WTC11 (cell line): Measurements from ENCODE around the gene KCNB1. TPM values are rescaled to one million over a fixed set of nuclear protein-coding genes. Genes with fewer than 3 reads are reported as not detected.

Experiments
- ATAC-seq: fragments of 200-7000 bp; cut with Tn5 transposase; 2 replicates; pipeline ENCODE4 v1.10.0; 2021; ENCODE audit warnings: mild to moderate bottlenecking, moderate library complexity
- CTCF ChIA-PET: fragments of 300-600 bp; sonication (Branson Sonifier 250); formaldehyde crosslinking; loops from one replicate; lab custom pipeline; 2021; ENCODE audit warnings: antibody characterized with exemption; lab: Charles Lee
- POLR2A ChIA-PET: fragments of 350-600 bp; sonication (Branson Sonifier 250); formaldehyde crosslinking; loops from one replicate; lab custom pipeline; 2021; ENCODE audit warnings: antibody characterized with exemption; lab: Charles Lee
- DNase-seq: peaks from one replicate; pipeline ENCODE4 v3.0.0; 2021; ENCODE audit warnings: low spot score
- H3K27ac Mint-ChIP-seq: 2 replicates; pipeline ENCODE4 v1.8.0; 2021; ENCODE audit warnings: mixed read lengths
- H3K27me3 Mint-ChIP-seq: 2 replicates; pipeline ENCODE4 v1.8.0; 2021; ENCODE audit warnings: low read depth, mild to moderate bottlenecking, moderate library complexity, mixed read lengths
- H3K36me3 Mint-ChIP-seq: 2 replicates; pipeline ENCODE4 v1.8.0; 2021; ENCODE audit warnings: mixed read lengths
- H3K4me1 Mint-ChIP-seq: 2 replicates; pipeline ENCODE4 v1.8.0; 2022; ENCODE audit warnings: mixed read lengths
- H3K4me3 Mint-ChIP-seq: 2 replicates; pipeline ENCODE4 v1.8.0; 2021; ENCODE audit warnings: mild to moderate bottlenecking, moderate library complexity, mixed read lengths
- H3K9me3 Mint-ChIP-seq: 2 replicates; pipeline ENCODE4 v1.8.0; 2021; ENCODE audit warnings: mixed read lengths
- E2F1 ChIP-seq: sonication (generic); formaldehyde crosslinking; IDR thresholded peaks from 2 replicates; pipeline ENCODE4 v1.8.0; 2022; ENCODE audit warnings: mild to moderate bottlenecking, missing genetic modification reagents
- E2F4 ChIP-seq: sonication (generic); formaldehyde crosslinking; IDR thresholded peaks from 2 replicates; pipeline ENCODE4 v1.8.1; 2022; ENCODE audit warnings: low read depth, mild to moderate bottlenecking, moderate library complexity, missing genetic modification reagents, borderline replicate concordance
- IRF2 ChIP-seq: sonication (generic); formaldehyde crosslinking; IDR thresholded peaks from 2 replicates; pipeline ENCODE4 v1.8.0; 2022; ENCODE audit warnings: low read depth, missing genetic modification reagents, borderline replicate concordance
- JAZF1 ChIP-seq: fragments of 250-450 bp; sonication (Bioruptor Pico); IDR thresholded peaks from 2 replicates; pipeline ENCODE4 v1.9.0; 2021; ENCODE audit warnings: moderate library complexity, mild to moderate bottlenecking, inconsistent platforms
- JUN ChIP-seq: sonication (generic); formaldehyde crosslinking; IDR thresholded peaks from 2 replicates; pipeline ENCODE4 v1.8.0; 2023; ENCODE audit warnings: mild to moderate bottlenecking, missing genetic modification reagents
- MXD4 ChIP-seq: fragments of 250-450 bp; sonication (Bioruptor Pico); IDR thresholded peaks from 2 replicates; pipeline ENCODE4 v1.8.0; 2021; ENCODE audit warnings: mild to moderate bottlenecking, moderate library complexity, borderline replicate concordance
- OVOL2 ChIP-seq: fragments of 250-450 bp; sonication (Bioruptor Pico); IDR thresholded peaks from 2 replicates; pipeline ENCODE4 v1.9.0; 2021; ENCODE audit warnings: mild to moderate bottlenecking, borderline replicate concordance
- PRRX2 ChIP-seq: fragments of 250-450 bp; sonication (Bioruptor Pico); IDR thresholded peaks from 2 replicates; pipeline ENCODE4 v1.8.0; 2021; ENCODE audit warnings: mild to moderate bottlenecking
- TCF7 ChIP-seq: sonication (generic); formaldehyde crosslinking; IDR thresholded peaks from 2 replicates; pipeline ENCODE4 v1.8.0; 2022; ENCODE audit warnings: mild to moderate bottlenecking, low read depth, missing genetic modification reagents, moderate library complexity
- TEAD1 ChIP-seq: sonication (generic); formaldehyde crosslinking; IDR thresholded peaks from 2 replicates; pipeline ENCODE4 v1.8.0; 2022; ENCODE audit warnings: mild to moderate bottlenecking, missing genetic modification reagents
- TEAD4 ChIP-seq: sonication (generic); formaldehyde crosslinking; IDR thresholded peaks from 2 replicates; pipeline ENCODE4 v1.8.0; 2022; ENCODE audit warnings: mild to moderate bottlenecking, missing genetic modification reagents
- TP53 ChIP-seq: sonication (generic); formaldehyde crosslinking; IDR thresholded peaks from 2 replicates; pipeline ENCODE4 v1.8.1; 2023; ENCODE audit warnings: mild to moderate bottlenecking, missing genetic modification reagents
- USF2 ChIP-seq: sonication (generic); formaldehyde crosslinking; IDR thresholded peaks from 2 replicates; pipeline ENCODE4 v1.8.1; 2023; ENCODE audit warnings: mild to moderate bottlenecking, missing genetic modification reagents, moderate library complexity
- ZNF396 ChIP-seq: fragments of 250-450 bp; sonication (Bioruptor Pico); IDR thresholded peaks from 2 replicates; pipeline ENCODE4 v1.8.0; 2021; ENCODE audit warnings: mild to moderate bottlenecking, moderate library complexity, borderline replicate concordance
- ZNF416 ChIP-seq: fragments of 250-450 bp; sonication (Bioruptor Pico); IDR thresholded peaks from 2 replicates; pipeline ENCODE4 v1.9.0; 2021; ENCODE audit warnings: mild to moderate bottlenecking, inconsistent platforms
- total RNA-seq: library from RNA; stranded (reverse); gene quantifications from 3 replicates; pipeline ENCODE4 v1.2.3, GENCODE V29; 2021
- TF ChIP-seq, protein P1 (sequence below): fragments of 250-450 bp; sonication (Bioruptor Pico); IDR thresholded peaks from 2 replicates; pipeline ENCODE4 v2.1.2; 2022; ENCODE audit warnings: mild to moderate bottlenecking, moderate library complexity
- TF ChIP-seq, protein P2 (sequence below): sonication (generic); formaldehyde crosslinking; IDR thresholded peaks from 2 replicates; pipeline ENCODE4 v1.8.1; 2023; ENCODE audit warnings: mild to moderate bottlenecking, missing genetic modification reagents
- TF ChIP-seq, protein P3 (sequence below): sonication (generic); formaldehyde crosslinking; IDR thresholded peaks from 2 replicates; pipeline ENCODE4 v1.8.0; 2022; ENCODE audit warnings: mild to moderate bottlenecking, missing genetic modification reagents
- TF ChIP-seq, protein P4 (sequence below): sonication (generic); formaldehyde crosslinking; conservative IDR thresholded peaks from 2 replicates; pipeline ENCODE4 v1.8.1; 2023; ENCODE audit warnings: mild to moderate bottlenecking, low read depth, missing genetic modification reagents, moderate library complexity
- TF ChIP-seq, protein P5 (sequence below): fragments of 250-450 bp; sonication (Bioruptor Pico); IDR thresholded peaks from 2 replicates; pipeline ENCODE4 v1.9.0; 2021; ENCODE audit warnings: mild to moderate bottlenecking
- TF ChIP-seq, protein P6 (sequence below): fragments of 250-450 bp; sonication (Bioruptor Pico); IDR thresholded peaks from 2 replicates; pipeline ENCODE4 v1.8.0; 2021; ENCODE audit warnings: mild to moderate bottlenecking
- TF ChIP-seq, protein P7 (sequence below): fragments of 200-600 bp; IDR thresholded peaks from 2 replicates; pipeline ENCODE4 v1.8.0; 2022; ENCODE audit warnings: antibody characterized with exemption

KCNB1 gene
- total RNA-seq, 1 experiment from 2014 or later, result 1.1 TPM

GRCh38 chr20:49412953-49413352 is 69.5 kb downstream of the KCNB1 start:
- DNase-seq (no peak), ATAC-seq (no peak)
- Mint-ChIP-seq H3K9me3 (no peaks in the 10 kb centered on the region), H3K27ac (no peak overlapping the region), H3K4me1 (peaks cover 6% of the 10 kb centered on the region), H3K4me3 (no peak overlapping the region), H3K36me3 (no peaks in the 10 kb centered on the region), H3K27me3 (no peaks in the 10 kb centered on the region; the same call in 1 of the 2 replicates)
- ChIA-PET CTCF (no interaction called here), POLR2A (no interaction called here)
- TF ChIP-seq MXD4 (CRISPR knock-in tag) (no peak), TP53 (CRISPR knock-in tag) (no peak), IRF2 (CRISPR knock-in tag) (no peak), JAZF1 (CRISPR knock-in tag) (no peak), TEAD4 (no peak), E2F4 (no peak), PRRX2 (CRISPR knock-in tag) (no peak), E2F1 (CRISPR knock-in tag) (no peak), ZNF416 (no peak)
- TF ChIP-seq, protein P1, sequence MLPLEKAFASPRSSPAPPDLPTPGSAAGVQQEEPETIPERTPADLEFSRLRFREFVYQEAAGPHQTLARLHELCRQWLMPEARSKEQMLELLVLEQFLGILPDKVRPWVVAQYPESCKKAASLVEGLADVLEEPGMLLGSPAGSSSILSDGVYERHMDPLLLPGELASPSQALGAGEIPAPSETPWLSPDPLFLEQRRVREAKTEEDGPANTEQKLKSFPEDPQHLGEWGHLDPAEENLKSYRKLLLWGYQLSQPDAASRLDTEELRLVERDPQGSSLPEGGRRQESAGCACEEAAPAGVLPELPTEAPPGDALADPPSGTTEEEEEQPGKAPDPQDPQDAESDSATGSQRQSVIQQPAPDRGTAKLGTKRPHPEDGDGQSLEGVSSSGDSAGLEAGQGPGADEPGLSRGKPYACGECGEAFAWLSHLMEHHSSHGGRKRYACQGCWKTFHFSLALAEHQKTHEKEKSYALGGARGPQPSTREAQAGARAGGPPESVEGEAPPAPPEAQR (CRISPR knock-in tag), result no peak
- TF ChIP-seq, protein P2, sequence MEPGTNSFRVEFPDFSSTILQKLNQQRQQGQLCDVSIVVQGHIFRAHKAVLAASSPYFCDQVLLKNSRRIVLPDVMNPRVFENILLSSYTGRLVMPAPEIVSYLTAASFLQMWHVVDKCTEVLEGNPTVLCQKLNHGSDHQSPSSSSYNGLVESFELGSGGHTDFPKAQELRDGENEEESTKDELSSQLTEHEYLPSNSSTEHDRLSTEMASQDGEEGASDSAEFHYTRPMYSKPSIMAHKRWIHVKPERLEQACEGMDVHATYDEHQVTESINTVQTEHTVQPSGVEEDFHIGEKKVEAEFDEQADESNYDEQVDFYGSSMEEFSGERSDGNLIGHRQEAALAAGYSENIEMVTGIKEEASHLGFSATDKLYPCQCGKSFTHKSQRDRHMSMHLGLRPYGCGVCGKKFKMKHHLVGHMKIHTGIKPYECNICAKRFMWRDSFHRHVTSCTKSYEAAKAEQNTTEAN (CRISPR knock-in tag), result no peak
- TF ChIP-seq, protein P3, sequence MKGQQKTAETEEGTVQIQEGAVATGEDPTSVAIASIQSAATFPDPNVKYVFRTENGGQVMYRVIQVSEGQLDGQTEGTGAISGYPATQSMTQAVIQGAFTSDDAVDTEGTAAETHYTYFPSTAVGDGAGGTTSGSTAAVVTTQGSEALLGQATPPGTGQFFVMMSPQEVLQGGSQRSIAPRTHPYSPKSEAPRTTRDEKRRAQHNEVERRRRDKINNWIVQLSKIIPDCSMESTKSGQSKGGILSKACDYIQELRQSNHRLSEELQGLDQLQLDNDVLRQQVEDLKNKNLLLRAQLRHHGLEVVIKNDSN (CRISPR knock-in tag), result no peak
- TF ChIP-seq, protein P4, sequence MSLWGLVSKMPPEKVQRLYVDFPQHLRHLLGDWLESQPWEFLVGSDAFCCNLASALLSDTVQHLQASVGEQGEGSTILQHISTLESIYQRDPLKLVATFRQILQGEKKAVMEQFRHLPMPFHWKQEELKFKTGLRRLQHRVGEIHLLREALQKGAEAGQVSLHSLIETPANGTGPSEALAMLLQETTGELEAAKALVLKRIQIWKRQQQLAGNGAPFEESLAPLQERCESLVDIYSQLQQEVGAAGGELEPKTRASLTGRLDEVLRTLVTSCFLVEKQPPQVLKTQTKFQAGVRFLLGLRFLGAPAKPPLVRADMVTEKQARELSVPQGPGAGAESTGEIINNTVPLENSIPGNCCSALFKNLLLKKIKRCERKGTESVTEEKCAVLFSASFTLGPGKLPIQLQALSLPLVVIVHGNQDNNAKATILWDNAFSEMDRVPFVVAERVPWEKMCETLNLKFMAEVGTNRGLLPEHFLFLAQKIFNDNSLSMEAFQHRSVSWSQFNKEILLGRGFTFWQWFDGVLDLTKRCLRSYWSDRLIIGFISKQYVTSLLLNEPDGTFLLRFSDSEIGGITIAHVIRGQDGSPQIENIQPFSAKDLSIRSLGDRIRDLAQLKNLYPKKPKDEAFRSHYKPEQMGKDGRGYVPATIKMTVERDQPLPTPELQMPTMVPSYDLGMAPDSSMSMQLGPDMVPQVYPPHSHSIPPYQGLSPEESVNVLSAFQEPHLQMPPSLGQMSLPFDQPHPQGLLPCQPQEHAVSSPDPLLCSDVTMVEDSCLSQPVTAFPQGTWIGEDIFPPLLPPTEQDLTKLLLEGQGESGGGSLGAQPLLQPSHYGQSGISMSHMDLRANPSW (CRISPR knock-in tag), result no peak
- TF ChIP-seq, protein P5, sequence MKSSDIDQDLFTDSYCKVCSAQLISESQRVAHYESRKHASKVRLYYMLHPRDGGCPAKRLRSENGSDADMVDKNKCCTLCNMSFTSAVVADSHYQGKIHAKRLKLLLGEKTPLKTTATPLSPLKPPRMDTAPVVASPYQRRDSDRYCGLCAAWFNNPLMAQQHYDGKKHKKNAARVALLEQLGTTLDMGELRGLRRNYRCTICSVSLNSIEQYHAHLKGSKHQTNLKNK (CRISPR knock-in tag), result no peak

- CTCF ChIA-PET, result interaction anchor here (1.8 kb wide), 1 partner anchor 27 kb away, joined by 10 read pairs; no protein-coding TSS in a partner anchor
- TF ChIP-seq TEAD1 (no peak), IRF2 (CRISPR knock-in tag) (no peak), JUN (no peak), OVOL2 (CRISPR knock-in tag) (no peak), ZNF396 (CRISPR knock-in tag) (no peak), USF2 (no peak), TCF7 (CRISPR knock-in tag) (no peak)
- TF ChIP-seq, protein P6, sequence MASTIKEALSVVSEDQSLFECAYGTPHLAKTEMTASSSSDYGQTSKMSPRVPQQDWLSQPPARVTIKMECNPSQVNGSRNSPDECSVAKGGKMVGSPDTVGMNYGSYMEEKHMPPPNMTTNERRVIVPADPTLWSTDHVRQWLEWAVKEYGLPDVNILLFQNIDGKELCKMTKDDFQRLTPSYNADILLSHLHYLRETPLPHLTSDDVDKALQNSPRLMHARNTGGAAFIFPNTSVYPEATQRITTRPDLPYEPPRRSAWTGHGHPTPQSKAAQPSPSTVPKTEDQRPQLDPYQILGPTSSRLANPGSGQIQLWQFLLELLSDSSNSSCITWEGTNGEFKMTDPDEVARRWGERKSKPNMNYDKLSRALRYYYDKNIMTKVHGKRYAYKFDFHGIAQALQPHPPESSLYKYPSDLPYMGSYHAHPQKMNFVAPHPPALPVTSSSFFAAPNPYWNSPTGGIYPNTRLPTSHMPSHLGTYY (CRISPR knock-in tag), result no peak
- TF ChIP-seq, protein P7, sequence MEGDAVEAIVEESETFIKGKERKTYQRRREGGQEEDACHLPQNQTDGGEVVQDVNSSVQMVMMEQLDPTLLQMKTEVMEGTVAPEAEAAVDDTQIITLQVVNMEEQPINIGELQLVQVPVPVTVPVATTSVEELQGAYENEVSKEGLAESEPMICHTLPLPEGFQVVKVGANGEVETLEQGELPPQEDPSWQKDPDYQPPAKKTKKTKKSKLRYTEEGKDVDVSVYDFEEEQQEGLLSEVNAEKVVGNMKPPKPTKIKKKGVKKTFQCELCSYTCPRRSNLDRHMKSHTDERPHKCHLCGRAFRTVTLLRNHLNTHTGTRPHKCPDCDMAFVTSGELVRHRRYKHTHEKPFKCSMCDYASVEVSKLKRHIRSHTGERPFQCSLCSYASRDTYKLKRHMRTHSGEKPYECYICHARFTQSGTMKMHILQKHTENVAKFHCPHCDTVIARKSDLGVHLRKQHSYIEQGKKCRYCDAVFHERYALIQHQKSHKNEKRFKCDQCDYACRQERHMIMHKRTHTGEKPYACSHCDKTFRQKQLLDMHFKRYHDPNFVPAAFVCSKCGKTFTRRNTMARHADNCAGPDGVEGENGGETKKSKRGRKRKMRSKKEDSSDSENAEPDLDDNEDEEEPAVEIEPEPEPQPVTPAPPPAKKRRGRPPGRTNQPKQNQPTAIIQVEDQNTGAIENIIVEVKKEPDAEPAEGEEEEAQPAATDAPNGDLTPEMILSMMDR, result no peak
- Mint-ChIP-seq H3K4me3 (no peak overlapping the region), H3K9me3 (no peaks in the 10 kb centered on the region), H3K36me3 (no peaks in the 10 kb centered on the region), H3K27me3 (no peaks in the 10 kb centered on the region; the same call in 1 of the 2 replicates), H3K27ac (no peak overlapping the region), H3K4me1 (peaks cover 2% of the 10 kb centered on the region; the same call in 1 of the 2 replicates)
- ATAC-seq (no peak), DNase-seq (no peak)
- POLR2A ChIA-PET, result no interaction called here
Measured at GRCh38 chr20:49412254-49412653, 70.2 kb downstream of the KCNB1 start.
